ENCODE data around the gene GIMAP8.
A peak's percentile ranks its signal among the peaks of the same experiment; 100 is the strongest.

GIMAP8 gene

GRCh38 chr7:150404805-150405583 is 45.4 kb upstream of the GIMAP8 start (continued):
- TF ChIP-seq ZNF768 (tag by site-specific recombination; IDR thresholded peaks at IDR 0.05) (no peak), ELK4 (IDR thresholded peaks at IDR 0.05; ENCODE audit: borderline replicate concordance, low read depth, low read length) (no peak), ZNF433 (tag by site-specific recombination; IDR thresholded peaks at IDR 0.05; ENCODE audit: low read depth) (no peak), ZNF560 (tag by site-specific recombination; IDR thresholded peaks at IDR 0.05; ENCODE audit: borderline replicate concordance) (no peak), ZBTB11 (tag by site-specific recombination; conservative IDR thresholded peaks at IDR 0.05; ENCODE audit: low read depth) (0 out of 2 replicates have a peak, but pooled peaks have one; percentile 3), SCRT1 (tag by site-specific recombination; IDR thresholded peaks at IDR 0.05; ENCODE audit: borderline replicate concordance) (no peak), ZBTB21 (tag by site-specific recombination; IDR thresholded peaks at IDR 0.05) (peak; percentile 17; the same call in 1 of the 2 replicates), PBX3 (CRISPR knock-in tag; IDR thresholded peaks at IDR 0.05) (no peak), ZNF391 (tag by site-specific recombination; IDR thresholded peaks at IDR 0.05; ENCODE audit: borderline replicate concordance, low read depth) (no peak), HIC1 (tag by site-specific recombination; IDR thresholded peaks at IDR 0.05) (no peak), ATF2 (tag by site-specific recombination; IDR thresholded peaks at IDR 0.05; ENCODE audit: low read depth) (0 out of 2 replicates have a peak, but pooled peaks have one; percentile 14), ZNF2 (tag by site-specific recombination; IDR thresholded peaks at IDR 0.05) (no peak), ZNF639 (tag by site-specific recombination; IDR thresholded peaks at IDR 0.05) (no peak), ZNF555 (tag by site-specific recombination; conservative IDR thresholded peaks at IDR 0.05) (no peak), ZNF621 (tag by site-specific recombination; IDR thresholded peaks at IDR 0.05) (no peak), ZNF174 (tag by site-specific recombination; IDR thresholded peaks at IDR 0.05) (no peak), MZF1 (tag by site-specific recombination; IDR thresholded peaks at IDR 0.05; ENCODE audit: borderline replicate concordance) (no peak), ZNF544 (tag by site-specific recombination; IDR thresholded peaks at IDR 0.05) (no peak), REPIN1 (tag by site-specific recombination; IDR thresholded peaks at IDR 0.05; ENCODE audit: low read depth) (no peak), PRDM10 (tag by site-specific recombination; IDR thresholded peaks at IDR 0.05) (0 out of 2 replicates have a peak, but pooled peaks have one; percentile 15), ZNF202 (tag by site-specific recombination; IDR thresholded peaks at IDR 0.05; ENCODE audit: borderline replicate concordance) (no peak)

Measured in HEK293 (cell line).